ENCODE data around the gene DNM2.
"Not testable (repeated sequence)": the region's sequence is repeated elsewhere in the genome, so short reads cannot be mapped to it uniquely, and the experiment has no call there.

Gene DNM2

DNA sequence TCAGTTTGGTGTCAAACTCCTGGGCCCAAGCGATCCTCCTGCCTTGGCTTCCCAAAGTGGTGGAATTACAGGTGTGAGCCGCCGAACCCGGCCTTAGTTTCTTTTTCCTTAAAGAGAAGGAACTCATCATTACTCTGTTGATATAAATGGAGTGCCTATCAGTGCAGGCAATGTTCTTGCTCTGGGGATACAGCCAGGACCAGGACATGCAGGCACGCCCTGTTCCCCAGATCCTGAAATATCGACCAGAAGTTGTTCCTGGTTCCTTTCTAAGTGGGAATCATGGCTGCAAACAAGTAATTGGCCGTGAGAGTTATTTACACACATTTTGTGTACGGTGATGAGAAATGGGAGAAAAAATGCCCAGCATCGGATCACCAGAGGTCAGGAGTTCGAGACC, 8.4 kb downstream of the DNM2 start:
- no peak for DNase-seq

DNA sequence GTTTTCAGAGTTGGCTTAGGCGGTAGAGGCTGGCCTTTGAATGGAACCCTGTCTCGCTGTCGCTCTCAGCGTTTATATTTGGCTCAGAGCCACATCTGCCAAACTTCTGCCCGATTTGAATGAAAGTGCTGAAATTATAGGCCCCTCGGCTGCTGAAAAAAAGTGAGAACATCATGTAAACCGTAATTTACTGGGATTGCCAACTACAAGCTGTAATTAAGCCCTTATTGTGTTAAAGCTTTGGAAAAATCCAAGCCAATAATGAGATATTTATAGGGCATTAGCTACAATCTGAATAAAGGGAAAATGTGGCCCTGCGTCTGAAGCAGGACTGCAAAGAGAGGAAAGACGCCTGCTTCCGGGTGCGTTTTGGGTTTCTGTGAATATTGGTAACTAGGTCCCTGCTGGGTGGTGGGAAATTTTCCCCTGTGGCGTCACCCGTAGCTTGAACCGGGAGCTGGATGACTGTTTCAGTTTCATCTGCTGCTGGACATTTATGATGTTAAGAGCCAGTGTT, 9.9 kb downstream of the DNM2 start:
- DNase-seq: no peak

DNA sequence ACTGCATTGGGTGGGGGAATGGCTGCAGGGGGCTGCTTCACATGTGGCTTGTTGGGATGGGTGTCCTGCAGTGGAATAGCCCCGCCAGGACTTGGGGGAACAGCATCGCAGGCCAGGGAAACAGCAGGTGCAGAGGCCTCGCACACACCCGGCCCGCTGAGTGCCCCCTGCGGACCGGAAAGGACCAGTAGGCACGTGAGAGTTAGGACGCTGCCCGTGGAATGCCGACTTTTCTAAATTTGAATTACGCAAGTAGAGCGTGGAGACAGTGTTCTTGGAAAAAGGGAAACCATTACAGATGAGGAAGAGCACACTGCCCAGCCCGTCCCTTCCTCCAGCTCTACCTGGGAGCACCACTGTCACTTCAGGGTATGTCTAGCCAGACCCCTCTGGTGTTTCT, 11.5 kb downstream of the DNM2 start:
- no peak for DNase-seq

DNA sequence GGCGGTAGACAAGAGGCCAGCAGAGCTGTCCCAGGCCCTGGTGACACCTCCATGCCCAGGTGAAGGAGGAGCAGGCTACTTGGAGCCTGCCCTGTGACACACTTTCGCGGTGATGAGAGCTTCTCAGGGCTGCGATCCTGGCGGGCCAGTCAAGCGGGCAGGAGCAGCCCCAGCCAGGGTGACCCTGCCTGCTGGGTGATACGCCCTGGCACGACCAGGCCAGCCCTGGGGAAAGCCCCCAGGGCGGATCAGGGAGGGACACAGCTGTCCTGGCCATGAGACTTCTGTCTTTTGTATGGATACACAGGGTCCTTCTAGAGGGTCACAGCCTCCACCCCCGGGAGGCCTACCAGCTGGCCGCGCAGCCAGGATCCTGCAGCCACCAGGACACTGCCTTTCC, 13.1 kb downstream of the DNM2 start:
- no peak for DNase-seq

DNA sequence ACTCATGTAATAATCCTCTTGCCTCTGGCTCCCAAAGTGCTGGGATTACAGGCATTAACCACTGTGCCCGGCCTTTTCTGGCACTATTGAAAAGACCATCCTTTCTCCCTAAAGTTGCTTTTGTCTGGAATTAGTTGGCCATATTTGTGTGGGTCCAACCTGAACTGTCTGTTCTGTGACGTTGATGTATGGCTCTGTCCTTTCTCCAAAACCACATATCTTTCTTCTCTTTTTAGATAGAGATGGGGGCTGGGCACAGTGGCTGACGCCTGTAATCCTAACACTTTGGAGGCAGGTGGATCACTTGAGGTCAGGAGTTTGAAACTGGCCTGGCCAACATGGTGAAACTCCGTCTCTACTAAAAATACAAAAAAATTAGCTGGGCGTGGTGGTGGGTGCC, 17.9 kb downstream of the DNM2 start:
- no peak for DNase-seq

DNA sequence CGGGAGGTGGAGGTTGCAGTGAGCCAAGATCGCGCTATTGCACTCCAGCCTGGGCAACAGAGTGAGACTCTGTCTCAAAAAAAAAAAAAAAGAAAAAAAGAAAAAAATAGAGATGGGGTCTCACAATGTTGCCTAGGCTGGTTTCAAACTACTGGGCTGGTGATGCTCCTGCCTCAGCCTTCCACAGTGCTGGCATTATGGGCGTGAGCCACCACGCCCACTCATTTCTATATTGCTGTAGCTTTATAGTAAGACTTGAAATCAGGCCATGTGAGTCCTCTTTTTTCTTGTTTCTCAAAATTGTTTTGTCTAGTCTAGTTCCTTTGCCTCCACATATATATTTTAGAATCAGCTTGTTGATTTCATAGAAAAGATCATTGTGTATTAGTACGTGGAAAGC, 18.3 kb downstream of the DNM2 start:
- no peak for DNase-seq

DNA sequence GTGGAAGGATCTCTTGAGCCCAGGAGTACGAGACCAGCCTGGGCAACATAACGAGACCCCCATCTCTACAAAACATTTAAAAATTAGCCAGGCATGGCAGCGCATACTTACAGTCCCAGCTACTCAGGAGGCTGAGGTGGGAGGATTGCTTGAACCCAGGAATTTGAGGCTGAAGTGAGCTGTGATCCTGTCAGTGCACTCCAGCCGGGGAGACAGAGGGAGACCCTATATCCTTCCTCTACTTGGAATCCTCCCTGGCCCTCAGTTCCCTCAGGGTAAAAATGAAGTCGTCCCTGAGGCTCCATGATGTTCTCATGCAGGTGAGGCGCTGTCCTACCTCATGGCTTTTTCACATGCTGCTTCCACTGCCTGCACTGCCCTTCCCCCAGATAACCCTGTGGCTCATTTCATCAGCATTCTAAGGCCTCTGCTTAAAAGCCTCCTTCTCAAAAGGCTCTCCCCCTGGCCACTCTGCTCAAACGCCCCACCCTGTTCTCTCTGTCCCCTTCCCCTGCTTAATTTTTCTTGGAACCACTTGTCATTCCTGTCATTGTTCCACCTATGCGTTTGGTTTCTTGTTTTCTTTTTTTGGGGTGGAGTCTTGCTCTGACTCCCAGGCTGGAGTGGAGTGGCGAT, 19.2 kb downstream of the DNM2 start:
- no peak for DNase-seq

DNA sequence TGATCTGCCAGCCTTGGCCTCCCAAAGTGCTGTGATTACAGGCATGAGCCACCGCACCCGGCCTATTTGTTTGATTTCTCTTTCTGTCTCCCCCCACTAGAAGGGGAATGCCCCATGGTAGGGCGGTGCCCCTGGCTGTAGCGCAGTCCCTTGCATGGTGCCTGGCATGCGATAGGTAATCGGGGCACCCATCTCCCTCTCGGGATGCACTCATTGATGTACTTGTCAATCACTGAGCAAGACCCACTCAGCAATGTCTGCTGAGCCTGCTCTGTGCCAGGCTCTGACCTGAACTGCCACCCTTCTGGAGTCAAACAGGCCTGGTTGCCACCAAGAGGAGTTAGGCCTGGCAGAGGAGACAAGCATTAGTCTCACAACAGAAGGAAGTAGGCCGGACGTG, 19.8 kb downstream of the DNM2 start:
- no peak for DNase-seq

DNA sequence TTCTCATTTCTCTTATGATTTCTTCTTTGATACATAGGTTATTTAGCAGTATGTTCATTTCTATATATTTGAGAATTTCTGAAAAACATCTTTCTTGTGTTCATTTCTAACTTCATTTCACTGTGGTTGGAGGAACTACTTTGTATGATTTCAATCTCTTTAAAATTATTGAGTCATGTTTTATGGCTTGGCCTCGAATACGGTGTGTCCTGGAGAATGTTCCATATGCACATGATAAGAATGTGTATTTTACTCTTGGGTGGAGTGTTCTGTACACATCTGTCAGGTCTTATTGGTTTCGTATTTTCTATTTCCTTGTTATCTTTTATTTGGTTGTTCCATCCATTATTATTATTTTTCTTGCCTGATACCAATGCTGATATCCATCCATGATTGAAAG, 22.9 kb downstream of the DNM2 start:
- no peak for DNase-seq

DNA sequence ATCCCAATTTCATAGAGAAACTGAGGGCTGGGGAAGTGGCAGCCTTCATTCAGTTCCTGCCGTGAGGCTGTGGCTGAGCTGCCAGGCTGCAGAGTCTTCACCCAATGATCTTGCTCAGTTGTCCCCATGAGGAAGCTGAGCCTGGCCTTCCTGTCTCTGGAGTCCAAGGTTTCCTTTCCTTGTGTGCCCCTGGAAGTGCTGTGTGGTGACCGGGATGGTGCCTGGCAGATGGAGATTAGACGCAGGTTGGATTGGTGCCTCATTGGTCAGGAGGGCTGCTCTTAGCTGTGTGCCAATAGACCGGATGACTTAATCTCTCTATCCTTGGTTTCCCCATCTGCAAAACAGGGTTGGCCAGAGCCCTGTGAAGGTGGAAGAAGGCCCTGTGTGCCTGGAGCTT, 24.6 kb downstream of the DNM2 start:
- DNase-seq: no peak

DNA sequence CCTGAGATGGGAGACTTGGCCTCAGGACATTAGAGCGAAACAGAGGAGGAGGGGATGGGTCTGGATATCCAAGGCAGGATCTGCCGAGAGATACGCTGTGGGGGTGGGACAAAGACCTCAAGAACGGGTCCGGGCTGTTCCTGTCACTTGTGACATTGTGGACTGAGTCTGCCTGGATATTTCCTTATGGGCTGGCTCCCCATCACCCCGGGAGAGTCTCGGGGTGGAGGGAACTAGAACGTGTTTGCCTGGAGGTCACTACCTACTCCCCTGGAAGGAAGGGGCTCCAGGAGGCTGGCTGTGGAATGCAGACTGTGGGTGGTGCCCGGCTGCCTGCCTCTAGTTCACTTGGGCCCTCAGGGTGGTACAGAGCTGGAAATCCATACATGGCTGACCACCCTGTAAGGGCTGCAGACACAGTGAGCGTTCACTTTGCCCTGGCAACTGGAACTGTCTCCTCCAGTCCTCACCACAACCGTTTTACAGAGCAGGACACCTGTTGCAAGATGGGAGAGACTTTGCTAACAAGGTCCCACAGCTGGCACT, 26.4 kb downstream of the DNM2 start:
- no peak for DNase-seq

DNA sequence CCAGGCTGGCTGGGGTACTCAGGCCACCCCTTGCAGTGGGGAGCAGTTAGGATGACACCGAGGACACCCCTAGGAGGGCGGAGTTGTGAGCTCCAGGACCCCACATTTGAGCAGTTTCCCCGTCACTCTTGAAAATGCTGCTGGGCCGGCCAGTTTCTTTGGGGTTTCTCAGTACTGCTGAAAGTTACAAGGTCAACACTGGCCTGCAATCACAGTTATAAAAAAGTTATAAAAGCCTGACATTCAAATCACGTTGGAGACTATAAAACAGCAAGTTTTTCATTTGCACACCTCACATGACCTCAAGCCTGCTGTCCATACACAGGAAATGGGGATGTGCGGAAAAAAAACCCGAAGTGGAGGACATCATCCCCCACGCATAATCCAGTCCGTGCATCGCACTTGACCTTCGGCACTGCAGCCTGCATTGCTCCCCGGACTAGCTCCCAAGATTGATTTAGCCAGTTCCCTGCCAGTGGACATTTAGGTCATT, 27.0 kb downstream of the DNM2 start:
- no peak for DNase-seq

DNA sequence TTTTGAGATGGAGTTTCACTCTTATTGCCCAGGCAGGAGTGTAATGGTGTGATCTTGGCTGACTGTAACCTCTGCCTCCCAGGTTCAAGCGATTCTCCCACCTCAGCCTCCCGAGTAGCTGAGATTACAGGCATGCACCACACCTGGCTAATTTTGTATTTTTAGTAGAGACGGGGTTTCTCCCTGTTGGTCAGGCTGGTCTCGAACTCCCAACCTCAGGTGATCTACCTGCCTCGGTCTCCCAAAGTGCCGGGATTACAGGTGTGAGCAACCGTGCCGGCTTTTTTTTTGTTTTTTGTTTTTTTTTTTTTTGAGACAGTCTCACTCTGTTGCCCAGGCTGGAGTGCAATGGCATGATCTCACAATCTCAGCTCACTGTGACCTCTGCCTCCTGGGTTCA, 28.6 kb downstream of the DNM2 start:
- DNase-seq: not testable (repeated sequence)

DNA sequence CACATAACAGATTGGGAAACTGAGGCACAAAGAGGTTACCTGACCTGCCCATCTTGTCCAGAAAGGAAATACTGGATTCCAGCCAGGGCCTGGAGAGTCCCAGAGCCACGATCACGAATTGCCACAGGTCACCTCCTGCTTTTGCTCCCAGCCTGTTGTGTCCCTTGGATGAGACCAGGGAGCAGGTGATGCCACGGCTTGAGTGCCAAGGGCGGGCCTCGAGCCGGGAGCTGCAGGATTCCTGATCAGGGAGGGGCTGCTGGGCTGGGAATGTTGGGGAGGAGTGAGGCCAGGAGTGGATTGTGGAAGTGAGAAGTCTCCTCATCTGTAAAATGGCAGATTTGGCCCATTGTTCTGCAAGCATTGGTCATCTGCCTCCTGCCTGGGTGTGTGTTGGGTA, 29.4 kb downstream of the DNM2 start:
- peak; percentile 49 for DNase-seq

DNA sequence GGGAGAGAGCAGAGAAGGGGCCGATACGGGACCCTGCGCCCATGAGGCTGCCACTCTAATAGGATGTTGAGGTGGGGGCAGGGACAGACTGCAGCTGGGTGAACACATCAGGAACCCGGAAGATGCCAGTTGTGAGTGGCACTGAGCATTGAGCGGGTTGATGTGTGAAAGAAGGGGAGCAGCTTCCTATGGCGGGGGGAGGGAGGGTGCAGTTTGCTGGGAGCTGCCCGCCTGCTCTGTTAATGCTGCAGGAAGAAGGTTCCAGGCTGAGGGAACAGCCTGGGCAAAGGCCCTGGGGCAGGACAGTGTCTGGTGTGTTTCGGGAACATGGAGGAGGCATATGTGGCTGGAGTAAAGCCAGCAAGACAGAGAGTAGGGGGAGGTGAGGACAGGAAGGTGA, 29.8 kb downstream of the DNM2 start:
- DNase-seq: no peak

DNA sequence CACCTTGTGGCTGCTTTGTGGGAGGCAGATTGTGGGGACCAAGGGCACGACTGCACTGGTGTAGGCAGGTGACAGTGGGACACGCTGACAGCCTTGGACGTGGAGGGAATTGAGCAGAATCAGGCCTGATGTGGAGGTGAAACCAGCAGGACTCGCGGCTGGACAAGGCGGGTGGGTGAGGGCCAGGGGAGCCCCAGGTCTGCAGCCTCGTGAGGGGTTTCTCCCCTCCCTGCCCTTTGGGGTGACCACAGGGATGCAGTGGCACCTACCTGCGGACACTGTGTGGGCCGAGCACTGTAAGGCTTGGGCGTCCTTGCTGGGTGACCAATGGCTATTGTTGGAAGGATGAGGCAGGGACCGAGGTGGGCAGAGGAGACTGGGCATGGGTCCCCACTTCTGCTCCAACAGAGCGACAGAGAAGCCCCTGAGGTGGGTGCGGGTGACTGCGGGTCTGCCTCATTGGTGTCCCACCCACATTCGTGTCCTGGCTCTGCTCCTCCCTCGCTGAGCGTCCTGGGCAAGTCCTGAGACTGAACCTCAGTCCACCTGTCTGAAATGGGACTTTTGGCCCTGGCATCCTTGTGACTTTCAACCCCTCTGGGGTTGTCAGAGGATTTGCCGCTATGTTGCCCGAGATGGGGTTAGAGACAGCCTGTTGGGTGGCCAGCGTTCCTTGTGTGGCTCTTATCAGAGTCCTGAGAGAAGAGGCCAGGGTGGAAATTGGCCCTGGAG, 30.5 kb downstream of the DNM2 start:
- no peak for DNase-seq

DNA sequence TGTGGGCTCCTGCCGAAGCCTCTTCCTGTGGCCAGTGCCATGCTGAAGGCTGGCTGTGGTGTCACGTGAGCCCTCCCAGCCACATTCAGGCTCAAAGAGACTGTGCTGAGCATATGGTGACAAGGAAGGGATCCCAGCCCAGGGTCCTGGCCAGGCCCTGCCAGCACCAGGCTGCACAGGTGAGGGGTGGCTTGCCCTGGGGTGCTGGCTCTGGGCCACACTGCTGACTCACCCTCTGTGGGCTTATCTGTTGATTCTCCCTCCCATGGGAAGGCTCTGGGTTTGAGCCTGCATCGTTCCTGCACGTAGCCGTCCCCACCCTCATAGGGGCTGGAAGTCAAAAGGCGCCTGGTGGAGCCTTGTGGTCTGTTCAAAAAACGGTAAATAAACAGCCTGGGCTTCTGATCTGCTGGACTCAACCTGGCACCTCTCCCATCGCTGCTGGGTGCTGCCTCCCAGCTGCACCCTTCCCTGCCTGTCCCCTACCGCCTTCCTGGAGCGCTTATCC, 31.1 kb downstream of the DNM2 start:
- DNase-seq: peak; percentile 42

DNA sequence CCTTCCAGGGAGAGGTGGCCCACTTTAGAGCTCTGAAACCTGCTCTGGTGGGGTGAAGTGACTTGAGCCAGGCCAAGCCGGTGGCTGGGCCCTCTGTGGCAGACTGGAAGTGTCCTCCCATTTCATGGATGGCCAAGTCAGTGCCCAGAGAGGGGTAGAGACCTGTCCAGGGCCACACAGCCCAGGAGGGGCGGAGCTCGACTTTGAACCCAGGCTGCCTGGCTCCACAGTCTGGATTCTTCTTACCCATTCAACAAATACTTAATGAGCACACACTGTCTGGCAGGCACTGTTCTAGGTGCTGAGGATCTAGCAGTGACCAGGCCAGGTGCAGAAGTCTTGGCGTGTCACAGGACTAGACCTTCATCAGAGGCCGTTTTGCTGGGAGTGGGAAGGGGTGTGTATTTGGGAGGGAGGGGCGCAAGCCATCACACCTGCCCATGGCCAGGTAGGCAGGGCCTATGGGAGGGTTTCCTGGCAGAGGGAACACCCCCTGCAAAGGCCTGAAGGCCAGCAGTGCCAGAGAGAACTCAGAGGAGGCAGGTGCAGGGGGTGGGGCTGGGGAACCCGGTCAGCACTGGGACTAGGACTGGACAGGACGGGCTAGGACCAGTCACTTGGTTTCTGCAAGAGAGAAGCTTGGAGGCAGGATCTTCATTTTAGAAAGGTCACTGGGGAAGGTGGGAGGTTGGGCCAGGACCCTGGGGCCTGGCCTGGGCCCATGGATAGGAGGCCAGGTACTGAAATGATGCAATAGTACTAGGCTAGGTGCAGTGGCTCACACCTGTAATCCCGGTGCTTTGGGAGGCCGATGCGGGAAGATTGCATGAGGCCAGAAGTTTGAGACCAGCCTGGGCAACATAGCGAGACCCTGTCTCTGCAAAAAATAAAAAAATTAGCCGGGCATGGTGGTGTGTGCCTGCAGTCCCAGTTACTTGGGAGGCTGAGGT, 31.8 kb downstream of the DNM2 start:
- no peak for DNase-seq

DNA sequence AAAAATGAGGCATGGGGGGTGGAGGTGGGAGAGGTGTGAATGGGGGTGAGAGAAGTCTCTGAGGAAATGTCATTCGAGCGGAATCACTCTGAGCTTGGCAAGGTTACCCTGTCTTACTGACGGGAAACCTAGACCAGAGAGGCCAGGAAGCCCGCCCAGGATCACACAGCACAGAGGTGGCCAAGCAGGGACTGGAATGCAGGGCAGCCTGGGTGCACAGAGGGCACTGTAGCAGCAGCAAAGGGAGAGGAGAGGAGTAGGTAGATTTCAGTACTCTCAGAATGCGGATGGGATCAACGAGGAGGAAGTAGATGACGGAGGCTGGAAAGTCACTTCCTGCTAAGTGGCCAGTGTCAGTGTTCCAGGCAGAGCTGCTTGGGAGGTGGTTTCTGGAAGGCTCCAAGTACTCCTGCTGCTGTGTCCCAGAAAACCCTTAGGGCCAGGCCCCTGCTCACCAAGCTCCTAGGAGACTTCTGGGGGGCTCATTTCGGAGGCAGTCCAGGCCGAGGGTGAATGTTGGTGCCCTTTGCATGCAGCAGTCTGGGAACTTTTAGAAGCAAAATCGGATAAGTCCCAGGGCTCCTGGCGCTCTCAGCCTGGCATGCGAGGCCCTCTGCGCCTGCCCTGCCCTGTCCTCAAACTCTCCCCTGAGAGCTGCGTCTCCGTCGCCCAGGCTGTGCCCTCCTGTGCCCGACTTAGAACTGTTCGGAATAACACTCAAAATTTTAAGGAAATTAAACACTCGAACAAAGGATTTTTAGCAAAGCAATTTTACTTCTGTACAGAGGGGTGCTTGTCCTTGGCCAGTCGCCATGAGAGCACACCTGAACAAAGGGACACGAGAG, 33.5 kb downstream of the DNM2 start:
- DNase-seq: no peak

DNA sequence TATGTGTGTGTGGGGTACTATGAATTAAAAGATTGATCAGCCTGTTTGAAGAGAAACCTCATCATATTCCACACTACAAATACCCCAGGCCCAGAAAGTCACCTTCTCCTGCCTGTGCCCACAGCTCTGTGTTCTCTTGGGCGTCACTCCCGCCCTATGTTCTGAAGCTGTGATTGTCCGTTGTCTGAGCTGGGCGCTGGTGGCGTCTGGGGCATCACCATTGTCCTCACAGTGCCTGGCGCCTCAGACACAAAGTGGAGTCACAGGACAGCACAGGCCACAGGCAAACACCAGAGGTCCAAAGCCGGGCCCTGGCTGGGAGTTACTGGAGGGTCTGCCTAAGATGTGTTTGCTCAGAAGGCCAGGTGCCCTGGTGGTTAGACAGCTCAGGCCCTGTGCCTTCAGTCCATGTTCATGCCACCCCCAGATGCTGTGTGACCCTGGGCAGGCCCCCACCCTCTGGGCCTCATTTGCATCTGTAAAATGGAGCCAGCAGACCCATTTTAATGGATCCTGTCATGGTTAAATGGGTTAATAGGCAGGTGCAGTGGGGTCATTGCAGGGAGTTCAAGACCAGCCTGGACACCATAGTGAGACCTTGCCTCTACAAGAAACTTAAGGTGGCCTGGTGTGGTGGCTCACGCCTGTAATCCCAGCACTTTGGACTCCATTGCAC, 34.5 kb downstream of the DNM2 start:
- DNase-seq: no peak
